Mesothelial cell of epicardium (in vitro differentiated cells): ENCODE data around the gene ZNF444. TPM values are rescaled to one million over a fixed set of nuclear protein-coding genes. Genes with fewer than 3 reads are reported as not detected.
"Not testable (repeated sequence)": the region's sequence is repeated elsewhere in the genome, so short reads cannot be mapped to it uniquely, and the experiment has no call there.

ENCODE experiments used
- DNase-seq, 2 experiments: peaks; one replicate each; pipeline ENCODE4 v3.0.0; 2021; ENCODE audit warnings: low spot score in 2 of 2; ENCODE audit not compliant: unreplicated experiment in 2 of 2
- H3K27ac Mint-ChIP-seq: 2 replicates; pipeline ENCODE4 v1.8.0; 2021; ENCODE audit warnings: mixed read lengths
- H3K27me3 Mint-ChIP-seq: 2 replicates; pipeline ENCODE4 v1.8.0; 2021; ENCODE audit warnings: low read depth, mixed read lengths
- H3K36me3 Mint-ChIP-seq: 2 replicates; pipeline ENCODE4 v1.8.0; 2021; ENCODE audit warnings: mixed read lengths
- H3K4me1 Mint-ChIP-seq: 2 replicates; pipeline ENCODE4 v1.8.0; 2021; ENCODE audit warnings: mixed read lengths
- H3K4me3 Mint-ChIP-seq: 2 replicates; pipeline ENCODE4 v1.8.0; 2021; ENCODE audit warnings: mild to moderate bottlenecking, moderate library complexity, mixed read lengths
- H3K9me3 Mint-ChIP-seq: 2 replicates; pipeline ENCODE4 v1.8.0; 2021; ENCODE audit warnings: mixed read lengths
- CTCF ChIP-seq: fragments of 200-600 bp; sonication (generic); IDR thresholded peaks from one replicate; pipeline ENCODE4 v1.5.0; 2021; ENCODE audit warnings: antibody characterized with exemption; ENCODE audit not compliant: unreplicated experiment
- total RNA-seq: library from RNA; stranded (reverse); gene quantifications from 3 replicates; pipeline ENCODE4 v1.2.1, GENCODE V29; 2021

Gene ZNF444
- total RNA-seq, 1 donor from 2014 or later = 63.6 TPM

DNA sequence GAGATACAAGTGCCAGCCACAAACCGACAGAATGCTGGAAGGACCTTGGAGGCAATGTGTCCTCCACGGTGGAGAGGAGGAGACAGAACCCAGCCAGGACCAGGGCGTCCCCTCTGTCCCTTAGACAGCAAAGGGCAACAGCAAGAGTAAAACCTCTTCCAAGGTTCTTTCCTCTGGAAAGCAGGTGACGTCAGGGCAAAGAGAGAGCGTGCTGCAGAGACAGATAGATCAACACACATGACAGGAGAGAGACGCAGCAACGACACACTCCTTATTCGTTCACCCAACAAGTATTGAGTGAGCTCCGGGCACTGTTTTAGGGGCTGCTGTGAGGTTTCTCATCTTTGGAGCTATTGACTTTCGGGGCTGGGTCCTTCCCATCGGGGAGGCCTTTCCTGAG, 33.5 kb downstream of the ZNF444 start:
- Mint-ChIP-seq H3K27ac (no peak overlapping the region), H3K4me1 (no peaks in the 10 kb centered on the region), H3K9me3 (no peaks in the 10 kb centered on the region)

GRCh38 chr19:56175861-56176307, 34.8 kb downstream of the ZNF444 start, which contains the start of gene GALP:
Gene GALP, plus strand, starts transcription at chr19:56176008. Its CDS starts 1,101 bp downstream, at chr19:56177109.
- DNase-seq, H3K4me3 Mint-ChIP-seq, H3K36me3 Mint-ChIP-seq, H3K4me1 Mint-ChIP-seq, H3K27ac Mint-ChIP-seq, H3K9me3 Mint-ChIP-seq: not testable (repeated sequence)
- peaks cover 23% of the 10 kb centered on the region for H3K27me3 Mint-ChIP-seq

More for the DNA sequence above, 33.5 kb downstream of the ZNF444 start:
- no peak for DNase-seq
- H3K36me3 Mint-ChIP-seq = no peaks in the 10 kb centered on the region
- peaks cover 23% of the 10 kb centered on the region for H3K27me3 Mint-ChIP-seq
- H3K4me3 Mint-ChIP-seq = no peak overlapping the region
- TF ChIP-seq CTCF = no peak

GRCh38 chr19:56176310-56176709, 35.2 kb downstream of the ZNF444 start:
- H3K4me3 Mint-ChIP-seq, DNase-seq, H3K36me3 Mint-ChIP-seq, H3K27ac Mint-ChIP-seq, H3K9me3 Mint-ChIP-seq, H3K4me1 Mint-ChIP-seq: not testable (repeated sequence)
- H3K27me3 Mint-ChIP-seq = peaks cover 23% of the 10 kb centered on the region

DNA sequence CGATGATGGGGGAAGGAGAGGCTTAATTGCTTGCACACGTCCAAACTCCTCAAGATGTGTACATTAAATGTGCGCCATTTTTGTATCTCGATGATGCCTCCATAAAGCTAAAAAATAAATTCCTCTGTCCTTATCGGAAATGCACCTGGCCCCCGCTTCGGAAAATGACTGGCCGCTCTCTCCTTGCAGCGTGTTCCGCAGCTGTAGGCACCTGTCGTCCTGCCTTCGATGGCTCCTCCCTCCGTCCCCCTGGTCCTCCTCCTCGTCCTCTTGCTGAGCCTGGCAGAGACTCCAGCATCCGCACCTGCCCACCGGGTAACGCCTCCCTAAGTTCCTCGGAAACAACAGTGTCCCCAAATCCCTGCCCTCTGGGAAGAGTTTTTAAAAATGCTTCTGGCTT, 35.8 kb downstream of the ZNF444 start:
- H3K4me3 Mint-ChIP-seq = no peak overlapping the region
- peaks cover 21% of the 10 kb centered on the region for H3K27me3 Mint-ChIP-seq
- H3K27ac Mint-ChIP-seq = no peak overlapping the region
- H3K4me1 Mint-ChIP-seq = no peaks in the 10 kb centered on the region
- TF ChIP-seq CTCF = no peak
- no peaks in the 10 kb centered on the region for H3K36me3 Mint-ChIP-seq
- no peaks in the 10 kb centered on the region for H3K9me3 Mint-ChIP-seq
- no peak for DNase-seq

- H3K9me3 Mint-ChIP-seq = no peaks in the 10 kb centered on the region
- H3K27me3 Mint-ChIP-seq = peaks cover 20% of the 10 kb centered on the region
- no peaks in the 10 kb centered on the region for H3K36me3 Mint-ChIP-seq
- H3K4me1 Mint-ChIP-seq = no peaks in the 10 kb centered on the region
- TF ChIP-seq CTCF = no peak
- DNase-seq = no peak
- H3K4me3 Mint-ChIP-seq = no peak overlapping the region
- H3K27ac Mint-ChIP-seq = no peak overlapping the region
These were observed 36.6 kb downstream of the ZNF444 start for GRCh38 chr19:56177564-56178243.

DNA sequence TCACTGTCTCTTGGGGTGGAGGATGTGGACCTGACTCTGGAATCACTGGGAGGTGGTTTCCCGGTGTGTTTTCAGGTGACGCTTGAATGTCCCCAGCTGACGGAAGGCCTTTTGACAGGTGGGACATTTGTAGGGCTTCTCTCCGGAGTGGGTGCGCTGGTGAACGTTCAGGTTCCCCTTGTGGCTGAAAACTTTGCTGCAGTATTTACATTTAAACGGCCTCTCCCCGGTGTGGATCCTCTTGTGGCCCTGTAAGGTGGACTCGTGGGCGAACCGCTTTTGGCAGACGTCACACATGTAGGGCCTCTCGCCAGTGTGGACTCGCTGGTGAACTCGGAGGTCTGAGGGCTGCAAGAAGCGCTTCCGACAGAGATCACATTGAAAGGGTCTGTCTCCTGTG, 48.7 kb downstream of the ZNF444 start:
- no peak for DNase-seq
- no peak overlapping the region for H3K4me3 Mint-ChIP-seq
- TF ChIP-seq CTCF = no peak
- no peak overlapping the region for H3K27ac Mint-ChIP-seq
- peaks cover 6% of the 10 kb centered on the region for H3K27me3 Mint-ChIP-seq
- H3K36me3 Mint-ChIP-seq = no peaks in the 10 kb centered on the region
- H3K9me3 Mint-ChIP-seq = no peaks in the 10 kb centered on the region
- H3K4me1 Mint-ChIP-seq = no peaks in the 10 kb centered on the region
